IMR-90 (cell line): ENCODE data around the gene TBP. TPM values are rescaled to one million over a fixed set of nuclear protein-coding genes. Genes with fewer than 3 reads are reported as not detected.

Source experiments
- ATAC-seq: fragments of 200-7000 bp; cut with Tn5 transposase; 2 replicates; pipeline ENCODE4 v1.9.1; 2020; ENCODE audit warnings: low read depth, mild to moderate bottlenecking, moderate library complexity
- BruUV-seq: library from RNA; stranded (reverse); fragments of 400-500 nt; replicated peaks from 2 replicates; lab custom pipeline; 2021; lab: Mats Ljungman, UMichigan
- CTCF ChIA-PET: fragments of 300-600 bp; formaldehyde crosslinking; extraction: SDS; loops from one replicate; lab custom pipeline; 2021; ENCODE audit warnings: antibody characterized with exemption; lab: Yijun Ruan, JAX
- POLR2A ChIA-PET: fragments of 300-600 bp; sonication (Branson Sonifier 250); formaldehyde crosslinking; loops from one replicate; lab custom pipeline; 2022; ENCODE audit warnings: antibody characterized with exemption; ENCODE audit not compliant: unreplicated experiment; lab: Charles Lee
- DNase-seq: peaks from one replicate; pipeline ENCODE4 v3.0.0; 2013
- H2AFZ ChIP-seq: replicated peaks from 2 replicates; pipeline ENCODE3; 2013; ENCODE audit warnings: low read length, mild to moderate bottlenecking; ENCODE audit not compliant: poor library complexity
- H2AK5ac ChIP-seq: 2 replicates; pipeline ENCODE4 v1.6.1; 2013; ENCODE audit warnings: low read depth, low read length, inconsistent platforms
- H2AK9ac ChIP-seq: replicated peaks from 2 replicates; pipeline ENCODE3; 2013; ENCODE audit warnings: mild to moderate bottlenecking, low read depth, low read length, moderate library complexity; ENCODE audit not compliant: poor library complexity
- H2BK120ac ChIP-seq: 2 replicates; pipeline ENCODE4 v1.6.1; 2013; ENCODE audit warnings: low read depth, low read length, inconsistent platforms
- H2BK15ac ChIP-seq: 3 replicates; pipeline ENCODE4 v1.6.1; 2013; ENCODE audit warnings: low read depth, low read length, inconsistent platforms
- H2BK20ac ChIP-seq: 2 replicates; pipeline ENCODE4 v1.6.1; 2013; ENCODE audit warnings: low read depth, mild to moderate bottlenecking, inconsistent platforms, low read length, moderate library complexity
- H2BK5ac ChIP-seq: 2 replicates; pipeline ENCODE4 v1.6.1; 2013; ENCODE audit warnings: mild to moderate bottlenecking, low read depth, low read length, inconsistent platforms; ENCODE audit not compliant: poor library complexity, severe bottlenecking
- H3K14ac ChIP-seq: replicated peaks from 2 replicates; pipeline ENCODE4 v1.6.1; 2013; ENCODE audit warnings: low read depth, low read length, inconsistent platforms
- H3K18ac ChIP-seq: 2 replicates; pipeline ENCODE4 v1.6.1; 2013; ENCODE audit warnings: low read depth, low read length, control low read depth
- H3K23ac ChIP-seq: 2 replicates; pipeline ENCODE4 v1.6.1; 2013; ENCODE audit warnings: low read depth, low read length, inconsistent platforms
- H3K27ac ChIP-seq: 2 replicates; pipeline ENCODE4 v1.5.1; 2013; ENCODE audit warnings: mild to moderate bottlenecking, control low read depth, low read length; ENCODE audit not compliant: insufficient read depth
- H3K27me3 ChIP-seq: 2 replicates; pipeline ENCODE4 v1.6.1; 2013; ENCODE audit warnings: low read length; ENCODE audit not compliant: control insufficient read depth, insufficient read depth
- H3K36me3 ChIP-seq: 2 replicates; pipeline ENCODE4 v1.6.1; 2013; ENCODE audit warnings: low read length, mixed read lengths; ENCODE audit not compliant: control insufficient read depth, insufficient read depth
- H3K4ac ChIP-seq: 2 replicates; pipeline ENCODE4 v1.6.1; 2013; ENCODE audit warnings: low read depth, low read length, inconsistent platforms
- H3K4me1 ChIP-seq: 2 replicates; pipeline ENCODE4 v1.6.1; 2013; ENCODE audit warnings: low read length, mixed read lengths; ENCODE audit not compliant: control insufficient read depth, insufficient read depth
- H3K4me2 ChIP-seq: 2 replicates; pipeline ENCODE4 v1.6.1; 2013; ENCODE audit warnings: low read depth, mild to moderate bottlenecking, control low read depth, low read length, moderate library complexity
- H3K4me3 ChIP-seq: 2 replicates; pipeline ENCODE4 v1.5.1; 2013; ENCODE audit warnings: low read depth, mild to moderate bottlenecking, control low read depth, low read length, moderate library complexity; ENCODE audit not compliant: insufficient read depth
- H3K56ac ChIP-seq: 2 replicates; pipeline ENCODE4 v1.6.1; 2013; ENCODE audit warnings: low read length, inconsistent platforms; ENCODE audit not compliant: insufficient read depth; ENCODE audit errors: extremely low read depth
- H3K79me1 ChIP-seq, 2 experiments: 2 replicates each; pipeline ENCODE4 v1.6.1; 2013; ENCODE audit warnings: low read length in 2 of 2, inconsistent platforms in 1 of 2, low read depth in 1 of 2
- H3K9ac ChIP-seq: 2 replicates; pipeline ENCODE4 v1.6.1; 2013; ENCODE audit warnings: low read depth, low read length, control low read depth
- H3K9me1 ChIP-seq: 2 replicates; pipeline ENCODE4 v1.6.1; 2013; ENCODE audit warnings: low read length, inconsistent platforms; ENCODE audit not compliant: insufficient read depth
- H3K9me3 ChIP-seq: 2 replicates; pipeline ENCODE4 v1.6.1; 2013; ENCODE audit warnings: low read length; ENCODE audit not compliant: control insufficient read depth, insufficient read depth
- H4K20me1 ChIP-seq: 2 replicates; pipeline ENCODE4 v1.6.1; 2013; ENCODE audit warnings: low read length, inconsistent platforms; ENCODE audit not compliant: insufficient read depth
- H4K5ac ChIP-seq: 2 replicates; pipeline ENCODE4 v1.6.1; 2013; ENCODE audit warnings: mild to moderate bottlenecking, low read depth, low read length, control low read depth
- H4K8ac ChIP-seq, 2 experiments: 2 replicates each; pipeline ENCODE4 v1.6.1; 2013; ENCODE audit warnings: low read depth in 2 of 2, low read length in 2 of 2, control low read depth in 1 of 2, inconsistent platforms in 1 of 2
- H4K91ac ChIP-seq: 2 replicates; pipeline ENCODE4 v1.6.1; 2013; ENCODE audit warnings: low read depth, low read length, inconsistent platforms; ENCODE audit not compliant: insufficient read depth
- CHD1 ChIP-seq: IDR thresholded peaks from 2 replicates; pipeline ENCODE4 v1.6.1; 2012; ENCODE audit warnings: low read depth, low read length, improper control_type of control experiment
- dilution Hi-C: fragments of 300-500 bp; cut with HindIII; formaldehyde crosslinking; loops from one replicate; pipeline ENCODE4 v1.14.3; 2018; ENCODE audit warnings: low sequenced_read_pairs; ENCODE audit not compliant: unreplicated experiment
- in situ Hi-C: fragments of 300-500 bp; cut with MboI; formaldehyde crosslinking; loops from 3 replicates; pipeline ENCODE4 v1.14.3; 2019; ENCODE audit warnings: low sequenced_read_pairs, inconsistent platforms, mixed read lengths
- intact Hi-C: fragments of 100-400 bp; cut with micrococcal nuclease; formaldehyde crosslinking; loops from 2 replicates; pipeline ENCODE4 v1.10.0; 2022
- polyA plus RNA-seq, 3 experiments: library from polyadenylated mRNA; depleted of rRNA; stranded (reverse); fragments of >200 nt; gene quantifications; 2 replicates each; pipeline ENCODE4 v1.2.3, GENCODE V29; 2012; ENCODE audit warnings: low replicate concordance in 1 of 3
- total RNA-seq: library from RNA; depleted of rRNA; stranded (reverse); fragments of >200 nt; gene quantifications from 2 replicates; pipeline ENCODE4 v1.2.3, GENCODE V29; 2012

Gene TBP
- total and polyA plus RNA-seq, 2 of the 4 experiments (the other 2 are of a cell fraction), result 8.8 to 12.5 TPM

- no peak for TF ChIP-seq CHD1
Observed at GRCh38 chr6:170578909-170579308, 24.7 kb downstream of the TBP start.

More at GRCh38 chr6:170578909-170579308, 24.7 kb downstream of the TBP start:
- Histone ChIP-seq H3K4me1 (peaks cover 3% of the 10 kb centered on the region; the same call in 1 of the 2 replicates), H4K20me1 (no peaks in the 10 kb centered on the region; the same call in 1 of the 2 replicates), H3K9me1 (no peaks in the 10 kb centered on the region), H3K4me2 (no peak overlapping the region), H3K18ac (no peak overlapping the region), H2BK20ac (no peak overlapping the region), H3K9me3 (no peaks in the 10 kb centered on the region), H2AFZ (no peak overlapping the region), H2AK9ac (no peak overlapping the region), H4K5ac (no peak overlapping the region), H2BK120ac (no peak overlapping the region), H3K79me1 (peaks cover 11 to 20% of the 10 kb centered on the region in 2 experiments), H3K14ac (no peak overlapping the region), H3K56ac (no peak overlapping the region), H3K9ac (no peak overlapping the region), H4K91ac (no peak overlapping the region), H2BK5ac (no peak overlapping the region), H2AK5ac (no peak overlapping the region), H4K8ac (no peak overlapping the region), H3K27me3 (no peaks in the 10 kb centered on the region), H3K23ac (no peak overlapping the region), H2BK15ac (no peak overlapping the region), H3K4ac (no peak overlapping the region), H3K4me3 (no peak overlapping the region), H3K36me3 (peaks cover 27% of the 10 kb centered on the region), H3K27ac (no peak overlapping the region)
- ATAC-seq (no peak), DNase-seq (no peak)
- no TSS peak for BruUV-seq
- ChIA-PET POLR2A (no interaction called here), CTCF (no interaction called here)
- dilution Hi-C loops, result no loop called here
- in situ Hi-C loops, result no loop called here
- intact Hi-C loops, result no loop called here
